Activated T-helper 17 cell treated with anti-CD3 and anti-CD28 coated beads, Interleukin-2, amount 50 U/mL, for 72 hours (primary cell): ENCODE data around the gene PLD1. TPM values are rescaled to one million over a fixed set of nuclear protein-coding genes. Genes with fewer than 3 reads are reported as not detected.
"Not testable (repeated sequence)": the region's sequence is repeated elsewhere in the genome, so short reads cannot be mapped to it uniquely, and the experiment has no call there.

Experiments
- ATAC-seq: fragments of 150-1000 bp; cut with Tn5 transposase; replicated peaks from 2 replicates; pipeline ENCODE4 v1.10.0; 2021; ENCODE audit warnings: mild to moderate bottlenecking, moderate library complexity
- H3K27ac Mint-ChIP-seq: one replicate; pipeline ENCODE4 v1.8.0; 2022; ENCODE audit warnings: mixed read lengths
- H3K27me3 Mint-ChIP-seq: one replicate; pipeline ENCODE4 v1.8.0; 2022; ENCODE audit warnings: mixed read lengths
- H3K36me3 Mint-ChIP-seq: one replicate; pipeline ENCODE4 v1.8.0; 2022; ENCODE audit warnings: low read depth, mild to moderate bottlenecking, mixed read lengths
- H3K4me1 Mint-ChIP-seq: one replicate; pipeline ENCODE4 v1.8.0; 2022; ENCODE audit warnings: mixed read lengths
- H3K4me3 Mint-ChIP-seq: one replicate; pipeline ENCODE4 v1.8.0; 2022; ENCODE audit warnings: mild to moderate bottlenecking, mixed read lengths
- H3K9me3 Mint-ChIP-seq: one replicate; pipeline ENCODE4 v1.8.0; 2022; ENCODE audit warnings: mixed read lengths
- total RNA-seq, 2 donors: library from RNA; stranded (reverse); gene quantifications; one replicate each; pipeline ENCODE4 v1.2.3, GENCODE V29; 2022

The PLD1 gene
- total RNA-seq, 2 donors from 2014 or later, result 2.5 to 10.6 TPM

- not testable (repeated sequence) for H3K27me3 Mint-ChIP-seq, ATAC-seq, H3K36me3 Mint-ChIP-seq, H3K9me3 Mint-ChIP-seq, H3K4me3 Mint-ChIP-seq
- H3K4me1 Mint-ChIP-seq, result peaks cover 15% of the 10 kb centered on the region
- peak overlapping the region; percentile 69 for H3K27ac Mint-ChIP-seq
Observed at GRCh38 chr3:171814662-171815061, 4.4 kb upstream of the PLD1 start.

GRCh38 chr3:171813897-171814460 is 3.7 kb upstream of the PLD1 start:
- Mint-ChIP-seq H3K27ac (peak overlapping the region; percentile 69), H3K4me1 (peaks cover 21% of the 10 kb centered on the region), H3K36me3 (no peaks in the 10 kb centered on the region), H3K27me3 (peaks cover 6% of the 10 kb centered on the region), H3K4me3 (peak overlapping the region; percentile 56), H3K9me3 (no peaks in the 10 kb centered on the region)
- ATAC-seq, result peak; percentile 77

GRCh38 chr3:171813278-171813896 is 3.1 kb upstream of the PLD1 start:
- H3K4me1 Mint-ChIP-seq, result peaks cover 21% of the 10 kb centered on the region
- H3K27ac Mint-ChIP-seq, result peak overlapping the region; percentile 69
- peaks cover 6% of the 10 kb centered on the region for H3K27me3 Mint-ChIP-seq
- peak overlapping the region; percentile 56 for H3K4me3 Mint-ChIP-seq
- no peaks in the 10 kb centered on the region for H3K36me3 Mint-ChIP-seq
- no peaks in the 10 kb centered on the region for H3K9me3 Mint-ChIP-seq
- no peak for ATAC-seq

GRCh38 chr3:171812811-171813210 is 2.5 kb upstream of the PLD1 start:
- H3K4me1 Mint-ChIP-seq, result peaks cover 21% of the 10 kb centered on the region
- ATAC-seq, result no peak

GRCh38 chr3:171811913-171812335 is 1.6 kb upstream of the PLD1 start:
- Mint-ChIP-seq H3K4me1 (peaks cover 21% of the 10 kb centered on the region), H3K36me3 (no peaks in the 10 kb centered on the region), H3K4me3 (peak overlapping the region; percentile 89), H3K27me3 (peaks cover 6% of the 10 kb centered on the region), H3K27ac (no peak overlapping the region), H3K9me3 (no peaks in the 10 kb centered on the region)
- ATAC-seq, result no peak

More at GRCh38 chr3:171812811-171813210, 2.5 kb upstream of the PLD1 start:
- H3K27me3 Mint-ChIP-seq, result peaks cover 6% of the 10 kb centered on the region
- no peak overlapping the region for H3K27ac Mint-ChIP-seq
- no peaks in the 10 kb centered on the region for H3K36me3 Mint-ChIP-seq
- H3K4me3 Mint-ChIP-seq, result no peak overlapping the region
- no peaks in the 10 kb centered on the region for H3K9me3 Mint-ChIP-seq

GRCh38 chr3:171811295-171811912 is 1.1 kb upstream of the PLD1 start:
- H3K27ac Mint-ChIP-seq, result no peak overlapping the region
- peak overlapping the region; percentile 89 for H3K4me3 Mint-ChIP-seq
- H3K27me3 Mint-ChIP-seq, result peaks cover 6% of the 10 kb centered on the region
- no peaks in the 10 kb centered on the region for H3K36me3 Mint-ChIP-seq
- no peaks in the 10 kb centered on the region for H3K9me3 Mint-ChIP-seq
- no peak for ATAC-seq
- H3K4me1 Mint-ChIP-seq, result peaks cover 21% of the 10 kb centered on the region

- Mint-ChIP-seq H3K4me1 (peaks cover 21% of the 10 kb centered on the region), H3K9me3 (no peaks in the 10 kb centered on the region), H3K27me3 (peaks cover 6% of the 10 kb centered on the region), H3K36me3 (no peaks in the 10 kb centered on the region), H3K27ac (no peak overlapping the region), H3K4me3 (peak overlapping the region; percentile 89)
- no peak for ATAC-seq
Observed at GRCh38 chr3:171810629-171811294, 479 bp upstream of the PLD1 start.

GRCh38 chr3:171809611-171809860 is 747 bp downstream of the PLD1 start:
- H3K36me3 Mint-ChIP-seq, result no peaks in the 10 kb centered on the region
- H3K4me3 Mint-ChIP-seq, result peak overlapping the region; percentile 89
- H3K27me3 Mint-ChIP-seq, result peaks cover 6% of the 10 kb centered on the region
- ATAC-seq, result peak; percentile 20
- no peaks in the 10 kb centered on the region for H3K9me3 Mint-ChIP-seq
- peaks cover 21% of the 10 kb centered on the region for H3K4me1 Mint-ChIP-seq
- peak overlapping the region; percentile 77 for H3K27ac Mint-ChIP-seq

- Mint-ChIP-seq H3K27ac (no peak overlapping the region), H3K9me3 (no peaks in the 10 kb centered on the region), H3K4me3 (no peak overlapping the region), H3K36me3 (no peaks in the 10 kb centered on the region), H3K4me1 (peaks cover 7% of the 10 kb centered on the region), H3K27me3 (peaks cover 6% of the 10 kb centered on the region)
- no peak for ATAC-seq
Observed at GRCh38 chr3:171807806-171808205, 2.5 kb downstream of the PLD1 start.

GRCh38 chr3:171807129-171807675 is 3.1 kb downstream of the PLD1 start:
- no peak for ATAC-seq
- H3K27me3 Mint-ChIP-seq, result peaks cover 6% of the 10 kb centered on the region
- H3K27ac Mint-ChIP-seq, result peak overlapping the region; percentile 44
- H3K9me3 Mint-ChIP-seq, result no peaks in the 10 kb centered on the region
- H3K4me1 Mint-ChIP-seq, result peaks cover 7% of the 10 kb centered on the region
- no peaks in the 10 kb centered on the region for H3K36me3 Mint-ChIP-seq
- peak overlapping the region; percentile 25 for H3K4me3 Mint-ChIP-seq

- Mint-ChIP-seq H3K4me3 (peak overlapping the region; percentile 25), H3K4me1 (peaks cover 12% of the 10 kb centered on the region), H3K9me3 (no peaks in the 10 kb centered on the region), H3K36me3 (no peaks in the 10 kb centered on the region), H3K27ac (peak overlapping the region; percentile 44), H3K27me3 (peaks cover 4% of the 10 kb centered on the region)
- ATAC-seq, result no peak
Observed at GRCh38 chr3:171806200-171807128, 3.8 kb downstream of the PLD1 start.

GRCh38 chr3:171805687-171806086 is 4.6 kb downstream of the PLD1 start:
- Mint-ChIP-seq H3K36me3 (no peaks in the 10 kb centered on the region), H3K27ac (no peak overlapping the region), H3K9me3 (no peaks in the 10 kb centered on the region), H3K27me3 (peaks cover 3% of the 10 kb centered on the region), H3K4me3 (no peak overlapping the region), H3K4me1 (peaks cover 12% of the 10 kb centered on the region)
- ATAC-seq, result no peak

- peaks cover 3% of the 10 kb centered on the region for H3K27me3 Mint-ChIP-seq
- no peak overlapping the region for H3K27ac Mint-ChIP-seq
- no peaks in the 10 kb centered on the region for H3K9me3 Mint-ChIP-seq
- no peak overlapping the region for H3K4me3 Mint-ChIP-seq
- H3K4me1 Mint-ChIP-seq, result peaks cover 12% of the 10 kb centered on the region
- ATAC-seq, result no peak
- no peaks in the 10 kb centered on the region for H3K36me3 Mint-ChIP-seq
Observed at GRCh38 chr3:171804618-171805389, 5.5 kb downstream of the PLD1 start.
